GM19023 (cell line): ENCODE data around the gene ARMH3.

Experiments used
- ATAC-seq: cut with Tn5 transposase; IDR thresholded peaks from one replicate; pipeline ENCODE4 v1.9.1; 2021; ENCODE audit warnings: mild to moderate bottlenecking, moderate library complexity; ENCODE audit not compliant: unreplicated experiment

The ARMH3 gene

GRCh38 chr10:101950213-101950612, 105.8 kb downstream of the ARMH3 start:
- ATAC-seq, result no peak

DNA sequence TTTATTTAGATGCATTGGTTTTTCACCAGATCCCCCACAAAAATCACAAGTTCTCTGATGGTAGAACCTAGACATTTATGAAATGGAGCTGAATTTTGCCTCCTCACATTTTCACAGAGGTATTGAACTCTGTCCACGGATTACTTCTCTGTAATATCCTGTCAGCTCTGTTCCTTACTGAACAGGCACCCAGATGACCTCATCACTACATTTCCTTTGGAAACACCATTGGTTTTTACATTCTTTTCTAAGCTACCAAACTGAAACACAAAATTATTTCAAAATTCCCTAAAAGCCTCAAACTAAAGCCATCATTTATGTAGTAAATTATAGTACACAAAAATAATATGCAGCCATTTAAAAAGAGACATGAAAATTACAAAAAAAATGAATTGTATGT, 114.1 kb downstream of the ARMH3 start:
- ATAC-seq, result no peak

DNA sequence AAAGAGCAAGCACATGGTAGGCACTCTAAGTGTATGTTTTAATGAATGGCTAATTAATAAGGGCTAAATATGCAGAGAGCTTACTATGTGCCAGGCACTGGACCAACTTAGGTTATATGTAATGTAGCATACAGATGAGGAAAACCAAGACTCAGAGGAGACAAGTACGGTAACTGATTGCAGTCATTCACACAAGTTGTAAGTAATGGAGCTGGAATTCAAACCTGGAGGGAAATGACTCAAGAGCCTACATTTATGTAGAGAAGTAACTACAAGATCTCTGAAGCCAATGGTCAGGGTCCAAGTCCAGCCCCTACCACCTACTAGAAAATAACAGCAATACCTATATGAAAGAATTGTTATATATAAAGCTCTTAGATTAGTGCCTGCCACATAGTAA, 115.1 kb downstream of the ARMH3 start:
- no peak for ATAC-seq

- ATAC-seq, result no peak
These were observed 116.2 kb downstream of the ARMH3 start for GRCh38 chr10:101939729-101940128.

DNA sequence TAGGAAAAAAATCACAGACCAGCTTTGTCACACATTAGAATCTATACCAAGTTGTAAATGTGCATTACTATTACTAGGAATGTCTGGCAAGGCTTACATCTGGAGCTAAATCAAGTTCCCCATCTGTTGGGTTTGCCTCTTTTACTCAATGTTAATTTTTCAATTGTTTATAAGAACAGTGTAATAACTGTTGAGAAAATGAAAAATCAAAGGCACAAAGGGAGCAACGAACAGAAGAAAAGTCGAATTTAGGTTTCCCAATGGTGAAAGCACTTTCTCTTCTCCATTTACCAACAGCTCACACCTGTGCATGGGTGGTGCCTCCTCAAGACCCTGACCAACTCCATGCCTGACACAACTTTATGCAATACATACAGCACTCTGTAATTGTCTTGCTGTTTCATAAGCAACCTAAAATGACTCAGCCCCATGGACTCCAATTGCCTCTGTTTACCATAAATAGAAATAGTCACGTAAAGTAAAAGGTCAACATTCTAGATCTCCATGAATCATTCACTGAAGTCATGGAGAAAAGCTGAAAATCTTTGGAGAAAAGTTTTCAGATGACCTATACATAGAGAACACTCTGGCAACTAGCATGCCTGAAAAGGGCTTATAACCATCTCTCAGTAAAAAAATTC, 116.8 kb downstream of the ARMH3 start:
- no peak for ATAC-seq

- ATAC-seq, result no peak
These were observed 117.5 kb downstream of the ARMH3 start for GRCh38 chr10:101938305-101939007.

DNA sequence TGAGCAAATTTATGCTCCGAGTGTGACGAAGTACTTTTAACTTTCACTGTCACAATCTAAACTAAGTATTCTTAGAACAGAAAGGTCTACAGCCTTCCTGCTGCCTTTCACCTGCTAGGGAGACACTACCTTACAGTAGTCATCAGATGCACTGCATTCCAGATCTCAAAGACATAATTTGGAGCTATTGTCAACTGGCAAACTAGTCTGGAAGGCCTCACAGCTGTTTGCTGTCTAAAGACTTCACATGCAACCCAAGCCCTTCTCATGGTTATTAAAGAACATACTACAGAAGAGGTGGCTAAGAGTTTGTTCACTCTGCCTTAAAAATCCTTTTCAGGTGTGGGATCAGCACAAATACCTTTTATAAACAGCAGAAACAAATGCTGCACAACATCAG, 120.5 kb downstream of the ARMH3 start:
- no peak for ATAC-seq

DNA sequence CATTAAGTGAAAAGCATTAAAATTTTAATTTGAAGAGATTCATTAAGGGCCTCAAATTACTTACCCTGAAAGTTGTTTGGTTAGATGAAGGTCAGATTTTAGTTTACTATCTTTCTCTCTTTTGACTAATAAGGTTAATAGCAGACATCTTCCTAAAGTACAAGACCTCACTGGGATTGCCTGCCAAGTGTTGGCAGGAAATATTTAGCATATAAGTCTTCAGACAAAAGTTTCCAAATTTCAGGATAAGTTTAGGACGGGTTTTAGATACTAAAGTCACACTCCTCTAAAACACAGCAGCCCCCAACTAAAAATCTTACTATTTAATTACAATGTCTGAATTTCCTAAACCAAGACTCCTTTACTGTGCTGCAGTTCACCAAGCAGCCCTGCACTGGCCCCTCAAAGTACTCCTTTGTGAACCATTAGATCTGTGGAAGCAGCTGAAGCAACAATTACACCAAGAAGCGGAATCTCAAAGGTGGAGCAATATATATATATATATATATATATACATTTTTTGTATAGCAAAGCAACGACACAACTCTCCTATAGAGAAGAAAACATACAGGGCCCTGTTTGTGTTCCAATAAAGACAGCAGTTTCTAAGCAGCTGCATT, 121.2 kb downstream of the ARMH3 start:
- ATAC-seq, result no peak

GRCh38 chr10:101933976-101934375, 122.0 kb downstream of the ARMH3 start:
- ATAC-seq, result no peak

DNA sequence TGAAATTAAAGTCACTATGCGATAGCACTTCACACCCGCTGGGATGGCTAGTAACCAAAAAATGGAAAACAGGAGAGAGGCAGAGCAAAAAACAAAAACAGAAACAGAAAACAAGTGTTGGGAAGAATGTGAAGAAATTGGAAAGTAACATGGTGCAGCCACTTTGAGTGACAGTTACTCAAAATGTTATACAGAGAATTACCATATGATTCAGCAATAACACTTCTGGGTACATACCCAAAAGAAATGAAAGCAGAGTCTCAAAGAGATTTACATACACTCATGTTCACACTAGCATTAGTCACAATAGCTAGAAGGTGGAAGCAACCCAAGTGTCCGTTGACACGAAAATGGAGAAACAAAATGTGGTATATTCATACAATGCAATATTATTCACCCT, 123.8 kb downstream of the ARMH3 start:
- ATAC-seq, result no peak

GRCh38 chr10:101925027-101925426, 130.9 kb downstream of the ARMH3 start:
- no peak for ATAC-seq

DNA sequence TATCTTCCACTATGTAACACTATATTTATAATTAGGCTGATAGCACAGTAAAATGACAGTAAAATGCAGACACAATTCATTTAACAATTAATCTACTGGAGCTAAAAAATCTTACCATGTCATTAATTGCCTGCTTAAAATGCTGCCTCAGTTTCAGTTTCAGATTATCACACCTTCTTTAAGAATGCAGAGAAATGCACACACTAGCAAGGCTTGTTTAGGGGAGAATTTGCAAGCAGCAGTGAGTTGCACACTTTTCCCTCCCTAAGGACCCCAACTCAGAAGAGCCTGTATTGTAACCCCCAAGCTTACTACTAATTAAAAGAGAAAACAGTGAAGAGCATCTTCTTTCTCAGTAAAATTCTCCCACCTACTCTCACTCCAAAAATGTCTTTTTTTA, 132.7 kb downstream of the ARMH3 start:
- ATAC-seq, result no peak

DNA sequence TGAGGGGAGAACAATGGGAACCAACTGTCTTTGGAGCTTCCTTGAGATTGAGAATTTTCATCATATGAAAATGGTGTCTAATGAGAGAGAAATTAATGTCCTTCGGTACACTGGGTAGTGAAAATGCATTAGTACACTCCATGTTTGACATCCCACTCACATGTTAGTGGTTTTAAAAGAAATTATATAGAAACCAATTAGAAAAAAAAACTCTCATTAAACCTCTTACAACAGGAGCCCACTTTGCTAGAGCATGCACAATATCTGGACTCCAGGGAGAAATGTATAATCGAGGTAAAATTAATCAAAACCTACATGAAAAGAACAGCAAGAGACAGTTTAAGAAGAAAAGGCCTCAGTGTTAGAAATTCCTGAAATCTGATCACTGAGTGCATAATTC, 133.1 kb downstream of the ARMH3 start:
- ATAC-seq, result no peak

DNA sequence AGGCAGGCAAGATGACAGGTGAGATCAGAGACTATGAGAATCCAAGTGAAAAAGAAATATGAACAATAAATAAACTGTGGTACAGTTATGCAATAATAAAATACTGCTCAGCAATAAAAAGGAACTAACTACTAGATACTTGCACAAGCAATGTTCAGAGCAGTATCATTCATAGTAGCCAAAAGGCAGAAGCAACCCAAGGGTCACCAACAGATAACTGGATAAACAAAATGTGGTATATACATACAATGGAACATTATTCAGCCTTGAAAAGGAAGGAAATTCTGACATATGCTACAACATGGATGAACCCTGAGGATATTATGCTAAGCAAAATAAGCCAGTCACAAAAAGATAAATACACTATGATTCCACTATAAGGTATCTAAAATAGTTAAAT, 135.4 kb downstream of the ARMH3 start:
- ATAC-seq, result no peak

DNA sequence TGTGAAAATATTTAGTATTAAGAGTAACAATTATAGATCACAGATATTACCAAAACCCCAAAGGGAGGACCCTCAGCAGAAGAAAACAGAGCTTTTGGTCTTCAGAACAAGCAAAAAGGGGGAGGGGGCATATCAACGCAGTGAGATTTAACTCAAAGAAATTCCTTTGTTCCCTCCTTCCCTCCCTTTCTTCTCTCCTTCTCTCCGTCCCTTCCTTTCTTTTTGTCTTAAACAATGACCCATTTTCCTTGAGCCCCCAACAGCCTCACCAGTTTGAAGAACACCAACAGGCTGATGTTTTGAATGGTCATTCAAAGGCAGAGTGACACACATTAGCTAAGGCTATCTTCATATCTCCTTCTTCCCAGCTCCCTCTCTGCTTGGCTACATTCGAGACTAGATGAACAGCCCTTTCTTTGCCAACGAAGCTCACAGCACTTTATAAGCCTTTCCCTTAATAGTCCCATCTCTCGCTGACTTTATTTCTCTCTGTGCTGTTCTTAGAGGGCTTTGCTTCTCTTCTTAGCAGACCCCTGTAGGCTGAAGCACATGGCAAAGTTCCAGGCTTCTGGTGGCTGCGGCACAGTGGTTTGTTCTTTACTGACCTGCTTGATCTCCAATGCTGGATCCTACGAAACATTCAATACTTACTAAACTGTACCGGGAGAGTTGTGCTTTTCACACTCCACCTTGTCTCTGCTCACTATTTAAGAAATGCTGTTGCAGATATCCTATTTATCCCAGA, 136.8 kb downstream of the ARMH3 start:
- no peak for ATAC-seq

DNA sequence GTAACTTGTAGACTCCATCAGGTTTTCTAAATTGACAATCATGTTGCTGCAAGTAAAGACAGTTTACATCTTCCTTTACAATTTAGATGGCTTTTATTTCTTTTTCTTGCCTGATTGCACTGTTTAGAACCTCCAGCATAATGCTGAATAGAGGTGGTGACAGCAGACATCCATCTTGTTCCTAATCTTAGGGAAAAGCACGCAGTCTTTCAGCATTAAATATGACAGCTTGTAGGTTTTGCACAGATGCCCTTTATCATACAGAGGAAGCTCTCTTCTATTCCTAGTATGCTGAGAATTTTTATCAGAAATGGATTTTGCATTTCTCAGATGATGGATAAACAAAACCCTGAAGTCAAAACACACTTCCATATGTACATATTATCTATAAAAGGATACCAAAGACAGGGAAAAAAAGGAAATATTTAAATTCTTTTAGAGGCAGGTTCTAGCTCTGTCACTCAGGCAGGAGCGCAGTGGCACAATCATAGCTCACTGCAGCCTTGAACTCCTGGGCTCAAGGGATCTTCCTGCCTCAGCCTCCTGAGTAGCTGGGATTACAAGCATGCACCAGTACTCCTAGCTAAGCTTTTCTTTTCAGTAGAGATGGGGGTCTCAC, 143.3 kb downstream of the ARMH3 start:
- no peak for ATAC-seq

GRCh38 chr10:101906586-101907183, 149.3 kb downstream of the ARMH3 start:
- ATAC-seq, result no peak

DNA sequence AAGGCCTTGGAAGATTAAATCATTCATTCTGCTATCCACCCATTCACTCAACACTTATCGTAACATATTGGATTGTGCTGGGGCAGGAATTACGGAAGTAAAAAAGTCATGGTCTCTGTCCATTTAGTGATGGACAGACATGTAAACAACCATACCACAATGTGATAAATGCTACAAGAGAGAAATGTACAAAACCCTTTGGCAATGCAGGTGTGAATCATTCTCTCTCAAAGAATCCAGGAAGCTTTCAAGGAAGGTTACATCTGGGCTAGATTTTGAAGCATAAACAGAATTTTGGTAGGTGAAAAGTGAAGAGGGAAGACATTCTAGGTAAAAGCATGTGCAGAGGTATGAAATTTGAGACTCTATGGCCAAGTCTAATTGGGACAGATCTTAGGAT, 150.7 kb downstream of the ARMH3 start:
- ATAC-seq, result no peak

DNA sequence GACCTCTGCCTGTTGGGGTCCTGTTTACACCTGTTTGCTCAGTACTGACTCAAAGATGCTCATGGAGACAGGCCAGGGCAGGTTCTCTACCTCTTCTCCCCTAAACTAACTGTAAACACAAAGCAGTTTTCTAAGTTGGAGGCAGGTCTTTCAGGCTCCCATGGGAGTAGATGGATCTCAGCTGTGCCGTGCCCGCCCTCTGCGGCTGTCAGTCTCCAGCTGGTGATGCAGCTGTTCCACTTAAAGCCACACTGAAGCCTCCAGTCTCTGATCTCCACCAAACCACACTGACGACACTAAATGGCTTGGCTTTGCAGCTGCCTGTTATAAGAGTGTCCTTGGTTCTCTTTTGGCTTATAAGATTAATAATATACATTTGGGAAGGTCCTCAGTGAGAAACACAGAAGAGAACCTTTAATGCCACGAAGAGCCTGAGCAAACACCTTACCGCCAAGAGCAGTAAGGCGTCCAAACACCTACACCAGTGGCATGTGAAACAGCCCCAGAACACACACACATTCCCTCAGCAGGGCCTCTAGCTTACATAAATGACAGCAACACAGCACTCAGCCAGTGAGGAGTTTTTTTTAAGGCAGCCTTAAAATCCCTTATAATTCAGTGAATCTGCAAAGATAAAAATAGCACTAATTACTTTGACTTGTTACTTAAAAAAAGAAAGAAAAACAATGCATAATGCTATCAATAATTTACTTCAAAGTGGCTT, 152.0 kb downstream of the ARMH3 start:
- peak; percentile 60 for ATAC-seq

GRCh38 chr10:101902820-101903145, 153.2 kb downstream of the ARMH3 start:
- ATAC-seq, result no peak
